B cell (primary cell): ENCODE measurements around the gene IL36A. TPM values are rescaled to one million over a fixed set of nuclear protein-coding genes. Genes with fewer than 3 reads are reported as not detected.

Source experiments
- ATAC-seq: fragments of 200-7000 bp; cut with Tn5 transposase; one replicate; pipeline ENCODE4 v1.10.0; 2021; ENCODE audit warnings: low read depth, mild to moderate bottlenecking, moderate number of reproducible peaks, moderate library complexity
- CTCF ChIA-PET: fragments of 350-600 bp; sonication (Branson Sonifier 250); formaldehyde crosslinking; loops from one replicate; lab custom pipeline; 2021; ENCODE audit warnings: antibody characterized with exemption, inconsistent platforms; lab: Charles Lee
- POLR2A ChIA-PET: fragments of 350-600 bp; sonication (Branson Sonifier 250); formaldehyde crosslinking; loops from one replicate; lab custom pipeline; 2021; ENCODE audit warnings: antibody characterized with exemption; lab: Charles Lee
- DNase-seq: peaks from one replicate; pipeline ENCODE4 v3.0.0; 2013
- H2AFZ ChIP-seq: 2 replicates; pipeline ENCODE4 v1.6.1; 2012; ENCODE audit warnings: mild to moderate bottlenecking, low read depth, low read length; ENCODE audit not compliant: insufficient read depth, poor library complexity, severe bottlenecking
- H3K27ac ChIP-seq, 2 donors: 1 replicate in 1 of 2; 2 replicates in 1 of 2; pipeline ENCODE4 v1.5.1; 2012 to 2013; ENCODE audit warnings: low read length in 2 of 2, mild to moderate bottlenecking in 2 of 2, moderate library complexity in 1 of 2
- H3K27me3 ChIP-seq, 4 experiments: fragments of 200-600 bp in 1 of 4; sonication (generic) in 1 of 4; replicated peaks in 1 of 4; 1 replicate in 2 of 4; 2 replicates in 2 of 4; pipeline versions ENCODE4 v1.6.1 to v1.7.0; 2013 to 2016; ENCODE audit warnings: low read length in 3 of 4, mild to moderate bottlenecking in 2 of 4, mixed read lengths in 1 of 4, moderate library complexity in 1 of 4; ENCODE audit not compliant: insufficient read depth in 4 of 4, control insufficient read depth in 3 of 4; ENCODE audit errors: control extremely low read depth in 1 of 4
- H3K36me3 ChIP-seq, 2 experiments: replicated peaks in 1 of 2; 1 replicate in 1 of 2; 2 replicates in 1 of 2; pipeline versions ENCODE4 v1.6.1 to v1.7.1; 2013; ENCODE audit warnings: low read length in 1 of 2; ENCODE audit not compliant: insufficient read depth in 2 of 2, control insufficient read depth in 1 of 2; ENCODE audit errors: control extremely low read depth in 1 of 2, extremely low read depth in 1 of 2
- H3K4me1 ChIP-seq, 2 donors: fragments of 200-600 bp in 1 of 2; sonication (generic) in 1 of 2; 1 replicate in 1 of 2; 2 replicates in 1 of 2; pipeline versions ENCODE4 v1.5.1 to v1.6.1; 2013 to 2017; ENCODE audit warnings: low read length in 2 of 2; ENCODE audit not compliant: control insufficient read depth in 2 of 2, insufficient read depth in 2 of 2
- H3K4me2 ChIP-seq: replicated peaks from 2 replicates; pipeline ENCODE3; 2012; ENCODE audit warnings: mild to moderate bottlenecking, low read depth, low read length; ENCODE audit not compliant: poor library complexity, severe bottlenecking
- H3K4me3 ChIP-seq, 5 experiments: fragments of 200-600 bp in 1 of 5; sonication (generic) in 1 of 5; 1 replicate in 3 of 5; 2 replicates in 2 of 5; pipeline versions ENCODE4 v1.5.1 to v1.7.0; 2011 to 2016; ENCODE audit warnings: low read length in 4 of 5, mild to moderate bottlenecking in 4 of 5, low read depth in 2 of 5, control low read depth in 1 of 5, moderate library complexity in 1 of 5; ENCODE audit not compliant: insufficient read depth in 1 of 5; ENCODE audit errors: control extremely low read depth in 1 of 5, extremely low read depth in 1 of 5
- H3K79me2 ChIP-seq: fragments of 200-600 bp; sonication (generic); one replicate; pipeline ENCODE4 v1.6.0; 2016; ENCODE audit warnings: low read length; ENCODE audit not compliant: control insufficient read depth, insufficient read depth
- H3K9ac ChIP-seq: fragments of 200-600 bp; sonication (generic); 2 replicates; pipeline ENCODE4 v1.6.1; 2017; ENCODE audit warnings: mild to moderate bottlenecking, low read length, moderate library complexity
- H3K9me3 ChIP-seq, 3 donors: one replicate each; pipeline versions ENCODE4 v1.6.1 to v1.7.1; 2013; ENCODE audit warnings: low read length in 2 of 3; ENCODE audit not compliant: control insufficient read depth in 2 of 3, insufficient read depth in 1 of 3; ENCODE audit errors: control extremely low read depth in 1 of 3
- H4K20me1 ChIP-seq: 2 replicates; pipeline ENCODE4 v1.6.0; 2012; ENCODE audit warnings: mild to moderate bottlenecking, low read length; ENCODE audit not compliant: insufficient read depth, control insufficient read depth, poor library complexity, severe bottlenecking
- H3K27ac Mint-ChIP-seq: one replicate; pipeline ENCODE4 v1.8.0; 2021; ENCODE audit warnings: mixed read lengths
- H3K27me3 Mint-ChIP-seq: one replicate; pipeline ENCODE4 v1.8.0; 2021; ENCODE audit warnings: mixed read lengths
- H3K4me1 Mint-ChIP-seq: one replicate; pipeline ENCODE4 v1.8.0; 2021; ENCODE audit warnings: mixed read lengths
- H3K4me3 Mint-ChIP-seq: one replicate; pipeline ENCODE4 v1.8.0; 2021; ENCODE audit warnings: mixed read lengths
- H3K9me3 Mint-ChIP-seq: one replicate; pipeline ENCODE4 v1.8.0; 2022; ENCODE audit warnings: mixed read lengths; ENCODE audit not compliant: insufficient read depth
- CTCF ChIP-seq: fragments of 200-600 bp; IDR thresholded peaks from one replicate; pipeline ENCODE4 v1.8.0; 2022; ENCODE audit warnings: antibody characterized with exemption, mild to moderate bottlenecking
- EZH2 ChIP-seq: IDR thresholded peaks from 2 replicates; pipeline ENCODE4 v1.6.1; 2012; ENCODE audit warnings: borderline replicate concordance, low read depth, mild to moderate bottlenecking, moderate library complexity, low read length; ENCODE audit not compliant: insufficient read depth, poor library complexity, severe bottlenecking
- WGBS: methylation state at CpG from one replicate; pipeline ENCODE4 v1.1.5; 2013; ENCODE audit warnings: missing lambda C conversion rate; ENCODE audit not compliant: insufficient coverage; 5-methylcytosine and 5-hydroxymethylcytosine counted together
- intact Hi-C: fragments of 100-400 bp; cut with micrococcal nuclease; formaldehyde crosslinking; loops from one replicate; pipeline ENCODE4 v1.10.0; 2022
- polyA plus RNA-seq: library from polyadenylated mRNA; depleted of rRNA; stranded (reverse); fragments of >200 nt; gene quantifications from 2 replicates; pipeline ENCODE4 v1.2.3, GENCODE V29; 2012
- total RNA-seq, 2 donors: library from RNA; stranded (reverse); fragments of 120-200 nt in 1 of 2; gene quantifications; 1 replicate in 1 of 2; 2 replicates in 1 of 2; pipeline versions ENCODE4 v1.2.3 to v1.2.4, GENCODE V29; 2013 to 2022

IL36A gene
- total and polyA plus RNA-seq, 2 donors (not counting 1 experiment from before 2014, with no cell fraction given), result not detected

- peaks cover 15% of the 10 kb centered on the region for H3K27me3 Mint-ChIP-seq
- H3K9me3 ChIP-seq, result no peaks in the 10 kb centered on the region
- H3K27ac Mint-ChIP-seq, result no peak within 1 kb of the TSS
- no peak within 1 kb of the TSS for H3K4me2 ChIP-seq
- intact Hi-C loops, result no loop called here
- WGBS, result 82% methylated on average over 3 of the region's 7 CpGs
- no peaks in the 10 kb centered on the region for H3K36me3 ChIP-seq
- ChIA-PET POLR2A (no interaction called here), CTCF (no interaction called here)
- no peak within 1 kb of the TSS for H3K4me3 ChIP-seq
- DNase-seq, result no peak
- H4K20me1 ChIP-seq, result no peaks in the 10 kb centered on the region
- H2AFZ ChIP-seq, result no peak within 1 kb of the TSS
- no peak within 1 kb of the TSS for H3K27ac ChIP-seq
- H3K9me3 Mint-ChIP-seq, result no peaks in the 10 kb centered on the region
- no peak for ATAC-seq
- peaks cover 0 to 5% (median 1%) of the 10 kb centered on the region in 4 experiments for H3K27me3 ChIP-seq
- no peaks in the 10 kb centered on the region for H3K79me2 ChIP-seq
- no peaks in the 10 kb centered on the region for H3K4me1 ChIP-seq
- H3K9ac ChIP-seq, result no peak within 1 kb of the TSS
- no peak within 1 kb of the TSS for H3K4me3 Mint-ChIP-seq
- no peaks in the 10 kb centered on the region for H3K4me1 Mint-ChIP-seq
- no peak for TF ChIP-seq CTCF
- TF ChIP-seq EZH2, result no peak
These were observed 27.7 kb upstream of the IL36A start, which contains the start of gene IL36G for GRCh38 chr2:112977559-112978056. Gene IL36G (plus strand): TSS chr2:112978006. CDS start chr2:112978639, 633 bp downstream.

- WGBS, result 100% methylated on average over 1 of the region's 1 CpG
- H4K20me1 ChIP-seq, result no peaks in the 10 kb centered on the region
These were observed 25.5 kb upstream of the IL36A start for GRCh38 chr2:112979731-112980130.

More at GRCh38 chr2:112979731-112980130, 25.5 kb upstream of the IL36A start:
- Histone ChIP-seq H3K4me3 (no peak overlapping the region), H2AFZ (no peak overlapping the region), H3K27me3 (peaks cover 0 to 5% (median 1%) of the 10 kb centered on the region in 4 experiments), H3K9me3 (no peaks in the 10 kb centered on the region), H3K9ac (no peak overlapping the region), H3K79me2 (no peaks in the 10 kb centered on the region), H3K4me1 (no peaks in the 10 kb centered on the region), H3K27ac (no peak overlapping the region), H3K4me2 (no peak overlapping the region), H3K36me3 (no peaks in the 10 kb centered on the region)
- DNase-seq, result no peak
- Mint-ChIP-seq H3K4me3 (no peak overlapping the region), H3K4me1 (no peaks in the 10 kb centered on the region), H3K27ac (no peak overlapping the region), H3K9me3 (no peaks in the 10 kb centered on the region), H3K27me3 (peaks cover 10% of the 10 kb centered on the region)
- CTCF ChIA-PET, result no interaction called here
- no peak for ATAC-seq
- intact Hi-C loops, result no loop called here
- POLR2A ChIA-PET, result no interaction called here
- TF ChIP-seq CTCF (no peak), EZH2 (no peak)
